WERI-Rb-1 (cell line): ENCODE measurements around the gene DOCK7.

ENCODE experiments used
- DNase-seq: peaks from one replicate; pipeline ENCODE4 v3.0.0-alpha.2; 2020
- H3K27ac ChIP-seq: fragments of 250-450 bp; sonication (Bioruptor Pico); 2 replicates; pipeline ENCODE4 v1.5.1; 2020; ENCODE audit warnings: mild to moderate bottlenecking, moderate library complexity
- H3K27me3 ChIP-seq: fragments of 250-450 bp; sonication (Bioruptor Pico); 2 replicates; pipeline ENCODE4 v1.5.1; 2021; ENCODE audit warnings: mild to moderate bottlenecking, low read depth, moderate library complexity; ENCODE audit not compliant: insufficient read depth, severe bottlenecking
- H3K36me3 ChIP-seq: fragments of 250-450 bp; sonication (Bioruptor Pico); 2 replicates; pipeline ENCODE4 v1.5.1; 2020; ENCODE audit warnings: mild to moderate bottlenecking, moderate library complexity
- H3K4me3 ChIP-seq: 2 replicates; pipeline ENCODE4 v1.5.1; 2011; ENCODE audit warnings: low read depth, mild to moderate bottlenecking, control low read depth, low read length
- H3K9me3 ChIP-seq: fragments of 250-450 bp; sonication (Bioruptor Pico); 2 replicates; pipeline ENCODE4 v1.5.1; 2021; ENCODE audit warnings: mild to moderate bottlenecking, moderate library complexity; ENCODE audit not compliant: severe bottlenecking
- TF ChIP-seq, protein P1 (sequence below): IDR thresholded peaks from 2 replicates; pipeline ENCODE4 v1.5.1; 2011; ENCODE audit warnings: low read depth, mild to moderate bottlenecking, control low read depth, inconsistent platforms, low read length

DOCK7 gene

DNA sequence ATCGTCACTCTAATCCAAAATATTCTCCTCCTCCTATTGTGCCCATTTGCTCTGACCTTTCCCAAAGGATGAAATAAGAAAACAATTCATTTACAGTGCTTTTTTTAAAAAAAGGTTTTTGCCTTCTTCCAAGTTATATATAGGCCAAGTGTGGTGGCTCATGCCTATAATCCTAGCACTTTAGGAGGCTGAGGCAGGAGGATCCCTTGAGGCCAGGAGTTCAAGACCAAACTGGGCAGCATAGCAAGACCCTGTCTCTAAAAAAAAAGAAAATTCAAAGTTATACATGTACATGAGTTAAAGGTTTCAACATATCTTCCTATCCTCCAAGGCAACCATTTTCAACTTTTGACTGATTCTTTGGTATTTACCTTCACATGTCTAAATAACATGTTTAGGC lies 261.4 kb downstream of the DOCK7 start:
- H3K9me3 ChIP-seq: no peaks in the 10 kb centered on the region
- no peak overlapping the region for H3K4me3 ChIP-seq
- no peak for DNase-seq
- H3K27ac ChIP-seq: no peak overlapping the region
- TF ChIP-seq, protein P1, sequence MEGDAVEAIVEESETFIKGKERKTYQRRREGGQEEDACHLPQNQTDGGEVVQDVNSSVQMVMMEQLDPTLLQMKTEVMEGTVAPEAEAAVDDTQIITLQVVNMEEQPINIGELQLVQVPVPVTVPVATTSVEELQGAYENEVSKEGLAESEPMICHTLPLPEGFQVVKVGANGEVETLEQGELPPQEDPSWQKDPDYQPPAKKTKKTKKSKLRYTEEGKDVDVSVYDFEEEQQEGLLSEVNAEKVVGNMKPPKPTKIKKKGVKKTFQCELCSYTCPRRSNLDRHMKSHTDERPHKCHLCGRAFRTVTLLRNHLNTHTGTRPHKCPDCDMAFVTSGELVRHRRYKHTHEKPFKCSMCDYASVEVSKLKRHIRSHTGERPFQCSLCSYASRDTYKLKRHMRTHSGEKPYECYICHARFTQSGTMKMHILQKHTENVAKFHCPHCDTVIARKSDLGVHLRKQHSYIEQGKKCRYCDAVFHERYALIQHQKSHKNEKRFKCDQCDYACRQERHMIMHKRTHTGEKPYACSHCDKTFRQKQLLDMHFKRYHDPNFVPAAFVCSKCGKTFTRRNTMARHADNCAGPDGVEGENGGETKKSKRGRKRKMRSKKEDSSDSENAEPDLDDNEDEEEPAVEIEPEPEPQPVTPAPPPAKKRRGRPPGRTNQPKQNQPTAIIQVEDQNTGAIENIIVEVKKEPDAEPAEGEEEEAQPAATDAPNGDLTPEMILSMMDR: no peak
- H3K36me3 ChIP-seq: no peaks in the 10 kb centered on the region
- H3K27me3 ChIP-seq: no peaks in the 10 kb centered on the region

DNA sequence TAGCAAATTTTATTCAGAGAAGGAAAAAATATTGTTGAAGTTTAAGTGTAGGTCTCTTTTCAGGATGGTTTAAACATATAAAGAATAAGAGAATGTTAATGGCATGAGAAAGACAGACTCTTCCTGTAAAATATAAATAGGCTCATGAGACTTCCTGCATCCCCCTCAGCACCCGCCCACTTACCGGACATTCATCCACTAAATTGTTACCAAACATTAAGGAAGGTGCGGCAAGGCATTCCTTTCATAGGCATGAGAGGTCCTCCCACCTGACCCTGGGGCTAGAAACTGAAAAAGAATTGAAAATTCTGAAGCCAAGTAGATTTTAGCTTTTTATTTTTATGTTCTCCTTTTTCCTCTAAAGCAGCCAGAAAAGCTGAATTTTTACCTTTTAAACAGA lies 261.9 kb downstream of the DOCK7 start:
- Histone ChIP-seq H3K4me3 (no peak overlapping the region), H3K27ac (no peak overlapping the region), H3K9me3 (no peaks in the 10 kb centered on the region), H3K36me3 (no peaks in the 10 kb centered on the region), H3K27me3 (no peaks in the 10 kb centered on the region)
- no peak for DNase-seq
- TF ChIP-seq, protein P1: no peak

DNA sequence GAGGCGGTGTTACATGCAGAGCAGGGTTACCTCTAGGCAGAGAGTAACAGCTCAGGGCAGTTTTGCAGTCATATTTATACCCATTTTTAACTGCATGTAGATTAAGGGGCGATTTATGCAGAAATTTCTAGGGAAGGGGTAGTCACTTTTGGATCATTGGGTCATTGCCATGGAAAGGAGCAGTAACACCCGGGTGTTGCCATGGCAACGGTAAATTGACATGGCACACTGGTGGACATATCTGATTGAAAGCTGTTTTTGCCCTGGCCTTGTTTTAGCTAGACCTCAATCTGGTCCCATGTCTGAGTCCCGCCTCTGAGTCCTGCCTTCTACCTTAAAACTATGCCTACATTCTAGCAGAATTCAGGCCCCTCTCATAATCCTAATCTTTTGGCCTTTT lies 263.1 kb downstream of the DOCK7 start:
- Histone ChIP-seq H3K9me3 (no peaks in the 10 kb centered on the region), H3K36me3 (no peaks in the 10 kb centered on the region), H3K27ac (no peak overlapping the region), H3K27me3 (no peaks in the 10 kb centered on the region), H3K4me3 (no peak overlapping the region)
- TF ChIP-seq, protein P1: no peak
- DNase-seq: no peak

DNA sequence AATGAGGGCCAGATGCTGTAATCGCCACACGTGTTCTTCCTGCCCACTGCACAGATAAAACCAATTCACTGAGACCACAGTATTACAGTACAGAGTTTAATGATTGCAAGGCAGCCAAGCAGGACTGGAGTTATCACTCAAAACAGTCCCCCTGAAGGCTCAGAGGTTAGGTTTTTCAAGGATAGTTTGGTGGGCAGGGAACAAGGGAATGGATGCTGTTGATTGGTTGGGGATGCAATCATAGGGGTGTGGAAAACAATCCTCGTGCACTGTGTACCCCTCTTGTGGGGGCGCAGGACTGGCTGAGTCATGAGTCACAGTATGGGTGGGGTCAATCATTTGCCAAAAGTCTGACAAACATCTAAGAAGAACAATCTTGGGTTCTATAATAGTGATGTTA lies 263.8 kb downstream of the DOCK7 start:
- no peak for DNase-seq
- no peak overlapping the region for H3K27ac ChIP-seq
- H3K36me3 ChIP-seq: no peaks in the 10 kb centered on the region
- no peaks in the 10 kb centered on the region for H3K27me3 ChIP-seq
- TF ChIP-seq, protein P1: no peak
- no peak overlapping the region for H3K4me3 ChIP-seq
- H3K9me3 ChIP-seq: no peaks in the 10 kb centered on the region

DNA sequence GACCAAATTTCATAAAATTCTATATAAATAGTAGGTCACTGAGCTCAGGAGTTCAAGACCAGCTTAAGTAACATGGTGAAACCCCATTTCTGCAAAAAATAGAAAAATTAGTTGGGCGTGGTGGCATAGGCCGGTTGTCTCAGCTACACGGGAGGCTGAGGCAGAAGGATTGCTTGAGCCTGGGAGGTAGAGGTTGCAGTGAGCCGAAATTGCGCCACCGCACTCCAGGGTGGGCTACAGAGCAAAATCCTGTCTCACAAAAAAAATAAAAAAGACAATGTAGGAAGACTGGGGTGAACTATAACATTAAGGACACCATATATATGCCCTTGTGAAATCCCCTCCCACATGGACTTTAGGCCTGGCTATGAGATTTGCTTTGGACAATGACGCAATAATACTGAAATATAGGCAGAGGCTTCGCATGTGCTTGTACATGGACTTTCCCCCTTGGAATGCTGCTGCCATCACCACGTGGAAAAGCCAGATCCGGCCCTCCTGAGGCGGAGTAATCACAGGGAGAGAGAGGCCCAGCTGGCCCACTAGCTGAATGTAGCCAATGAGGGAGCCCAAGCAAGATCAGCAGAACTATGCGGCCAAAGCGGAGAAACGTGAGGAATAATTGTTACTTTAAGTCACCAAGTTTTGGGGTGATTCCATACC lies 264.5 kb downstream of the DOCK7 start:
- no peaks in the 10 kb centered on the region for H3K9me3 ChIP-seq
- H3K36me3 ChIP-seq: no peaks in the 10 kb centered on the region
- no peak overlapping the region for H3K4me3 ChIP-seq
- TF ChIP-seq, protein P1: no peak
- H3K27ac ChIP-seq: no peak overlapping the region
- DNase-seq: no peak
- H3K27me3 ChIP-seq: no peaks in the 10 kb centered on the region

DNA sequence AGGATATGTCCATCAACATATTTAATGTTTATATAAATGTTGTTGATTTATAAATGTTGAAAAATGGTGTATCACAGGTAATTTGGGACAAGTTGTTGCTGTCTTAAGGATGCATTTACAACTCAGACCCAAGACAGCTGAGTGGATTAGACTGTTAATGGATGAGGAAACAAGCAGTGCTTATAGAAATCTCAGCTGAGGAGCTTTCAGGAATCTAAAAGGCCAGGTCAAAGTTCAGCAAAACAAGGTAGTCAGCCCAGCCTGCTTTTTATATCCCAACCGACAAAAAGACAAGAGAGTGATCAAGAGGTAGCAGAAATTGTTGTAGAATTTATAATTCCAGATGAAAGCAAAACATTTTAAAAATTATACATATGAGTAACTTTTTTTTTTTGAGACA lies 268.0 kb downstream of the DOCK7 start:
- TF ChIP-seq, protein P1: no peak
- no peak overlapping the region for H3K27ac ChIP-seq
- DNase-seq: no peak
- no peak overlapping the region for H3K4me3 ChIP-seq
- H3K9me3 ChIP-seq: no peaks in the 10 kb centered on the region
- H3K27me3 ChIP-seq: no peaks in the 10 kb centered on the region
- no peaks in the 10 kb centered on the region for H3K36me3 ChIP-seq
